ENCODE measurements around the gene DPF3. TPM values are rescaled to one million over a fixed set of nuclear protein-coding genes. Genes with fewer than 3 reads are reported as not detected.

DPF3 gene
- total RNA-seq, 1 experiment from 2014 or later: 0.31 TPM

- TF ChIP-seq ARID4B (CRISPR knock-in tag; IDR thresholded peaks at IDR 0.05; ENCODE audit: borderline replicate concordance) (no peak), EMX1 (CRISPR knock-in tag; IDR thresholded peaks at IDR 0.05) (no peak), FOXJ3 (CRISPR knock-in tag; IDR thresholded peaks at IDR 0.05; ENCODE audit: borderline replicate concordance) (no peak), NR3C1 (CRISPR knock-in tag; conservative IDR thresholded peaks at IDR 0.05; ENCODE audit: low read depth) (no peak), PRDM15 (CRISPR knock-in tag; IDR thresholded peaks at IDR 0.05) (no peak), CREB1 (CRISPR knock-in tag; IDR thresholded peaks at IDR 0.05) (no peak)
These were observed 140.0 kb downstream of the DPF3 start (continued) for GRCh38 chr14:72753879-72754400.

GRCh38 chr14:72753044-72753710 lies 140.7 kb downstream of the DPF3 start:
- ChIA-PET CTCF (no interaction called here), POLR2A (interaction anchor here (0.5 kb wide), 1 partner anchor 21 kb away, joined by 8 read pairs; no protein-coding TSS in a partner anchor)
- TF ChIP-seq FOXP1 (CRISPR knock-in tag; IDR thresholded peaks at IDR 0.05; ENCODE audit: borderline replicate concordance) (no peak), HMGA2 (CRISPR knock-in tag; IDR thresholded peaks at IDR 0.05) (no peak), SOX15 (CRISPR knock-in tag; IDR thresholded peaks at IDR 0.05) (no peak), ZNF512 (CRISPR knock-in tag; IDR thresholded peaks at IDR 0.05; ENCODE audit: borderline replicate concordance) (no peak), FOXJ3 (CRISPR knock-in tag; IDR thresholded peaks at IDR 0.05; ENCODE audit: borderline replicate concordance) (no peak), RORB (CRISPR knock-in tag; IDR thresholded peaks at IDR 0.05) (no peak), FOXK1 (CRISPR knock-in tag; IDR thresholded peaks at IDR 0.05) (no peak), TEAD1 (CRISPR knock-in tag; IDR thresholded peaks at IDR 0.05) (no peak)
- H3K4me3 Mint-ChIP-seq: no peak overlapping the region
- DNase-seq (ENCODE audit: low spot score) (no peak), ATAC-seq (no peak)
- H3K9me3 Mint-ChIP-seq: peaks cover 15% of the 10 kb centered on the region
- no peak overlapping the region for H3K27ac Mint-ChIP-seq
- H3K27me3 Mint-ChIP-seq (ENCODE audit: low read depth): peaks cover 2% of the 10 kb centered on the region; the same call in 1 of the 2 replicates
- H3K36me3 Mint-ChIP-seq: peaks cover 10% of the 10 kb centered on the region
- H3K4me1 Mint-ChIP-seq: no peaks in the 10 kb centered on the region

GRCh38 chr14:72752034-72752412 lies 141.9 kb downstream of the DPF3 start:
- POLR2A ChIA-PET: interaction anchor here (0.6 kb wide), 1 partner anchor 112 kb away, joined by 6 read pairs; no protein-coding TSS in a partner anchor
- H3K9me3 Mint-ChIP-seq: peaks cover 21% of the 10 kb centered on the region
- no peak for TF ChIP-seq TP53 (CRISPR knock-in tag; IDR thresholded peaks at IDR 0.05)
- TF ChIP-seq GRHL2 (CRISPR knock-in tag; IDR thresholded peaks at IDR 0.05; ENCODE audit: insufficient replicate concordance, severe bottlenecking): no peak
- no peak for TF ChIP-seq ELF4 (CRISPR knock-in tag; IDR thresholded peaks at IDR 0.05; ENCODE audit: low read depth)
- no peak for TF ChIP-seq AR (CRISPR knock-in tag; IDR thresholded peaks at IDR 0.05)
- TF ChIP-seq E2F4 (CRISPR knock-in tag; IDR thresholded peaks at IDR 0.05; ENCODE audit: borderline replicate concordance, low read depth): no peak
- no peak for TF ChIP-seq ZNF121 (CRISPR knock-in tag; IDR thresholded peaks at IDR 0.05)
- no peak for TF ChIP-seq ATF1 (CRISPR knock-in tag; IDR thresholded peaks at IDR 0.05)

More at GRCh38 chr14:72752034-72752412, 141.9 kb downstream of the DPF3 start:
- peaks cover 16% of the 10 kb centered on the region for H3K36me3 Mint-ChIP-seq
- no peak for ATAC-seq
- DNase-seq (ENCODE audit: low spot score): no peak
- peaks cover 2% of the 10 kb centered on the region; the same call in 1 of the 2 replicates for H3K27me3 Mint-ChIP-seq (ENCODE audit: low read depth)
- H3K27ac Mint-ChIP-seq: no peak overlapping the region
- H3K4me3 Mint-ChIP-seq: no peak overlapping the region
- no peaks in the 10 kb centered on the region for H3K4me1 Mint-ChIP-seq
- CTCF ChIA-PET: no interaction called here
